ENCODE results near the gene KCTD4. TPM values are rescaled to one million over a fixed set of nuclear protein-coding genes. Genes with fewer than 3 reads are reported as not detected.

The KCTD4 gene
- total RNA-seq, 1 experiment from 2014 or later, result not detected

DNA sequence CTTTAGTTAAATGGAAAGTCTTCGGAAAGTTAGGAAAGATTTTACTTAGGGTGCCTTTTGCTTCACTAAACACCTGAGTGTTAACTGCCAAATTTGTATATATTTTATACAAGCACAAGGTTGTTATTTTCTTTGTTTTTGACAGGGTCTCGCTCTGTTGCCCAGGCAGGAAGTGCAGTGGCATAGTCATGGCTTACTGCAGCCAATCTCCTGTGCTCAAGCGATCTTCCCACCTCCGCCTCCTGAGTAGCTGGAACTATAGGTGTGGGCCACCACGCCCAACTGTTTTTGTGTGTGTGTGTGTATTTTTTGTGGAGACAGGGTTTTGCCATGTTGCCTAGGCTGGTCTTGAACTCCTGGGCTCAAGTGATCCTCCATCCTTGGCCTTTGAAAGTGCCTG is 16.2 kb downstream of the KCTD4 start:
- Mint-ChIP-seq H3K9me3 (ENCODE audit: unreplicated experiment) (no peaks in the 10 kb centered on the region), H3K36me3 (ENCODE audit: insufficient read depth, unreplicated experiment) (peaks cover 8% of the 10 kb centered on the region), H3K4me3 (ENCODE audit: unreplicated experiment) (no peak overlapping the region), H3K27me3 (ENCODE audit: insufficient read depth, unreplicated experiment) (no peaks in the 10 kb centered on the region), H3K4me1 (ENCODE audit: low read depth, unreplicated experiment) (peaks cover 1% of the 10 kb centered on the region), H3K27ac (ENCODE audit: unreplicated experiment) (no peak overlapping the region)
- peaks cover 7% of the 10 kb centered on the region for H3K4me1 ChIP-seq
- intact Hi-C loops (cut with micrococcal nuclease; ENCODE audit: unreplicated experiment), result no loop called here
- BruUV-seq (replicated peaks), result no TSS peak
- no peaks in the 10 kb centered on the region for H3K9me3 ChIP-seq
- ChIA-PET CTCF (no interaction called here), POLR2A (interaction anchor here (0.6 kb wide), 1 partner anchor 180 kb away, joined by 3 read pairs; no protein-coding TSS in a partner anchor)
- no peaks in the 10 kb centered on the region for H3K27me3 ChIP-seq (replicated peaks; ENCODE audit: control insufficient read depth, insufficient read depth, low read length)
- DNase-seq, result no peak
- no peaks in the 10 kb centered on the region for H3K36me3 ChIP-seq (ENCODE audit: control insufficient read depth, insufficient read depth, low read length)
- no peak overlapping the region for H3K4me3 ChIP-seq (ENCODE audit: low read depth, low read length)
- TF ChIP-seq, protein P1, sequence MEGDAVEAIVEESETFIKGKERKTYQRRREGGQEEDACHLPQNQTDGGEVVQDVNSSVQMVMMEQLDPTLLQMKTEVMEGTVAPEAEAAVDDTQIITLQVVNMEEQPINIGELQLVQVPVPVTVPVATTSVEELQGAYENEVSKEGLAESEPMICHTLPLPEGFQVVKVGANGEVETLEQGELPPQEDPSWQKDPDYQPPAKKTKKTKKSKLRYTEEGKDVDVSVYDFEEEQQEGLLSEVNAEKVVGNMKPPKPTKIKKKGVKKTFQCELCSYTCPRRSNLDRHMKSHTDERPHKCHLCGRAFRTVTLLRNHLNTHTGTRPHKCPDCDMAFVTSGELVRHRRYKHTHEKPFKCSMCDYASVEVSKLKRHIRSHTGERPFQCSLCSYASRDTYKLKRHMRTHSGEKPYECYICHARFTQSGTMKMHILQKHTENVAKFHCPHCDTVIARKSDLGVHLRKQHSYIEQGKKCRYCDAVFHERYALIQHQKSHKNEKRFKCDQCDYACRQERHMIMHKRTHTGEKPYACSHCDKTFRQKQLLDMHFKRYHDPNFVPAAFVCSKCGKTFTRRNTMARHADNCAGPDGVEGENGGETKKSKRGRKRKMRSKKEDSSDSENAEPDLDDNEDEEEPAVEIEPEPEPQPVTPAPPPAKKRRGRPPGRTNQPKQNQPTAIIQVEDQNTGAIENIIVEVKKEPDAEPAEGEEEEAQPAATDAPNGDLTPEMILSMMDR (IDR thresholded peaks at IDR 0.05; ENCODE audit: insufficient read depth in 1 of 2, low read depth in 1 of 2, low read length in 1 of 2, severe bottlenecking in 1 of 2, unreplicated experiment in 1 of 2), result no peak

DNA sequence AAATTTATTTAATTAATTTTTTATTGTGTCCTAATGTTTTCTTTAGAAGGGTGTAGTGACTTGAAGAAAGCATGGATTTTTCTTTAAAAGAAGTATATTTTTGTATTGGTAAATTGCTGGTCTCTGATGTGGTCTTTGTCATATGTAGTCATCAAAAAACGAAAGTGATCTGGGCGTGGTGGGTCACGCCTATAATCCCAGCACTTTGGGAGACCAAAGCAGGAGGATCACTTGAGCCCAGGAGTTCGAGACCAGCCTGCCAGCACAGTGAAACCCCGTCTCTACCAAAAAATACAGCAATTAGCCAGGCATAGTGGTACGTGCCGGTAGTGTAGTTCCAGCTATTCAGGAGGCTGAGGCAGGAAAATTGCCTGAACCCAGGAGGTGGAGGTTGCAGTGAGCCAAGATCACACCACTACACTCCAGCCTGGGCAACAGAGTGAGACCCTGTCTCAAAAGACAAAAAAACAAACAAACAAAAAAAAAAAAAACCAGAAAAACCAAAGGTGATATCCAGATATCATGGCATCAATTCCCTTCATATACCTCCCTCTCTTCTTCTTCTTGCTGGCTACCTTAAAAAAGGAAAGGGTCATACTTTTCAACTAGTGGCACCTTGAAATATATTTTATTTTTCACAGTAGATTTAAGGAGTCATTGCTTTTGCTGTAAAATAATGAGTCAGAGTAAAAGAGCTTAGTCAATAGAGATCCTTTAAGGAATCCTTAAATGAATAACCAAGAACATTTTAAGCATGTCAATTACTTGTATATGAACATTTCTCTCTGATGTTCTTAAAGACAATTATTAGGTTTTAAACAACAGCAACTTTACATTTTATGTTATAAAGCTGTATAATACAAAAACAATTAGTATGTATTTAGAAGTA is 19.9 kb downstream of the KCTD4 start:
- no TSS peak for BruUV-seq (replicated peaks)

DNA sequence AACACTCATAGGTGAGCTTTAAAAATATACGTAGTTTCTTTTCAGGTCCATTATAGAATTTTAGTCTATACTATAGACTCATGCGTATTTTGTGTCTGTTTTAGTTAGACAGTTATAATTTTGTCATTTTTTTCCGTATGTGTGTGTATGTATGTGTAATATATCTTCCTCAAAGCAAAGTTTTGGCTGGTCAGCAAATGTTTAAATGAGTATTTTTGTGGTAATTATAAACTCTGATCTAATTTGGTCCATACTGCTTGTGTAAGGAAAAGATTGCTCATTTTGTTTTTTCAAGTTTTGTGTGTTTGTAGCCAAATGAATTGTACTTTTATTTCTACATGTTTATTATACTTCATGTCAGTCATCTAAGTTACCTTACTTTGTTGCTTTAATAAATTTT is 20.5 kb downstream of the KCTD4 start:
- H3K4me1 Mint-ChIP-seq (ENCODE audit: low read depth, unreplicated experiment), result peaks cover 21% of the 10 kb centered on the region
- no peaks in the 10 kb centered on the region for H3K9me3 Mint-ChIP-seq (ENCODE audit: unreplicated experiment)
- no peaks in the 10 kb centered on the region for H3K36me3 ChIP-seq (ENCODE audit: control insufficient read depth, insufficient read depth, low read length)
- H3K27me3 Mint-ChIP-seq (ENCODE audit: insufficient read depth, unreplicated experiment), result no peaks in the 10 kb centered on the region
- TF ChIP-seq, protein P1 (IDR thresholded peaks at IDR 0.05; ENCODE audit: insufficient read depth in 1 of 2, low read depth in 1 of 2, low read length in 1 of 2, severe bottlenecking in 1 of 2, unreplicated experiment in 1 of 2), result no peak
- no peak for DNase-seq
- no peak overlapping the region for H3K27ac Mint-ChIP-seq (ENCODE audit: unreplicated experiment)
- ChIA-PET CTCF (no interaction called here), POLR2A (no interaction called here)
- intact Hi-C loops (cut with micrococcal nuclease; ENCODE audit: unreplicated experiment), result no loop called here
- no peak overlapping the region for H3K4me3 Mint-ChIP-seq (ENCODE audit: unreplicated experiment)
- no peaks in the 10 kb centered on the region for H3K9me3 ChIP-seq
- H3K27me3 ChIP-seq (replicated peaks; ENCODE audit: control insufficient read depth, insufficient read depth, low read length), result no peaks in the 10 kb centered on the region
- no peaks in the 10 kb centered on the region for H3K36me3 Mint-ChIP-seq (ENCODE audit: insufficient read depth, unreplicated experiment)
- no TSS peak for BruUV-seq (replicated peaks)
- H3K4me1 ChIP-seq, result peaks cover 19% of the 10 kb centered on the region
- H3K4me3 ChIP-seq (ENCODE audit: low read depth, low read length), result no peak overlapping the region

More for the DNA sequence above, 19.9 kb downstream of the KCTD4 start:
- ChIA-PET POLR2A (no interaction called here), CTCF (no interaction called here)
- Mint-ChIP-seq H3K9me3 (ENCODE audit: unreplicated experiment) (no peaks in the 10 kb centered on the region), H3K4me1 (ENCODE audit: low read depth, unreplicated experiment) (peaks cover 21% of the 10 kb centered on the region), H3K27me3 (ENCODE audit: insufficient read depth, unreplicated experiment) (no peaks in the 10 kb centered on the region), H3K4me3 (ENCODE audit: unreplicated experiment) (no peak overlapping the region), H3K36me3 (ENCODE audit: insufficient read depth, unreplicated experiment) (no peaks in the 10 kb centered on the region), H3K27ac (ENCODE audit: unreplicated experiment) (no peak overlapping the region)
- Histone ChIP-seq H3K4me3 (ENCODE audit: low read depth, low read length) (no peak overlapping the region), H3K4me1 (peaks cover 19% of the 10 kb centered on the region), H3K27me3 (replicated peaks; ENCODE audit: control insufficient read depth, insufficient read depth, low read length) (no peaks in the 10 kb centered on the region), H3K9me3 (no peaks in the 10 kb centered on the region), H3K36me3 (ENCODE audit: control insufficient read depth, insufficient read depth, low read length) (no peaks in the 10 kb centered on the region)
- DNase-seq, result no peak
- TF ChIP-seq, protein P1 (IDR thresholded peaks at IDR 0.05; ENCODE audit: insufficient read depth in 1 of 2, low read depth in 1 of 2, low read length in 1 of 2, severe bottlenecking in 1 of 2, unreplicated experiment in 1 of 2), result no peak
- intact Hi-C loops (cut with micrococcal nuclease; ENCODE audit: unreplicated experiment), result no loop called here

All from Caco-2 (cell line).